Left lung (tissue), 10 donors: ENCODE data around the gene GPC3. TPM values are rescaled to one million over a fixed set of nuclear protein-coding genes. Genes with fewer than 3 reads are reported as not detected.

ENCODE experiments used
- ATAC-seq: fragments of 200-7000 bp; cut with Tn5 transposase; one replicate; pipeline ENCODE4 v1.9.1; 2020; ENCODE audit warnings: moderate library complexity
- DNase-seq, 4 donors: peaks; one replicate each; pipeline ENCODE4 v3.0.0-alpha.2; 2013 to 2020
- H3K27ac ChIP-seq, 2 donors: fragments of 200-600 bp; sonication (generic) in 1 of 2; one replicate each; pipeline versions ENCODE4 v1.5.0 to v1.8.0; 2020 to 2021
- H3K27me3 ChIP-seq, 2 donors: fragments of 200-600 bp; sonication (generic) in 1 of 2; one replicate each; pipeline versions ENCODE4 v1.5.0 to v1.8.0; 2020 to 2021
- H3K36me3 ChIP-seq, 2 donors: fragments of 200-600 bp; sonication (generic) in 1 of 2; one replicate each; pipeline versions ENCODE4 v1.5.0 to v1.8.0; 2020 to 2021
- H3K4me1 ChIP-seq, 2 donors: fragments of 200-600 bp; one replicate each; pipeline ENCODE4 v1.8.0; 2021
- H3K4me3 ChIP-seq, 2 donors: fragments of 200-600 bp; sonication (generic) in 1 of 2; one replicate each; pipeline versions ENCODE4 v1.5.0 to v1.8.0; 2020 to 2021; ENCODE audit warnings: mild to moderate bottlenecking in 1 of 2
- H3K9me3 ChIP-seq, 2 donors: fragments of 200-600 bp; sonication (generic) in 1 of 2; one replicate each; pipeline versions ENCODE4 v1.5.0 to v1.8.0; 2020 to 2021
- CTCF ChIP-seq, 2 donors: fragments of 200-600 bp; sonication (generic) in 1 of 2; IDR thresholded peaks; one replicate each; pipeline versions ENCODE4 v1.5.0 to v1.8.0; 2021; ENCODE audit warnings: antibody characterized with exemption in 2 of 2
- intact Hi-C, 2 donors: fragments of 100-400 bp; cut with DNase I; formaldehyde crosslinking; loops; one replicate each; pipeline versions ENCODE4 v1.11.2 to v1.14.2; 2022
- polyA plus RNA-seq, 6 donors: library from polyadenylated mRNA; unstranded; fragments of 120-200 nt; gene quantifications; one replicate each; pipeline ENCODE4 v1.2.1, GENCODE V29; 2013; ENCODE audit not compliant: insufficient read length in 6 of 6
- total RNA-seq, 2 donors: library from RNA; stranded (reverse); fragmentation: NEBNext Ultra II Directional; extraction: Animal tissue kit (Norgen Biotek cat#: 25700); gene quantifications; one replicate each; pipeline ENCODE4 v1.2.1, GENCODE V29; 2021
- donor health status: DM: no; HTN: yes; CAD: no.
- donor health status: DM: no; HTN: no; CAD: no.

GPC3 gene
- total and polyA plus RNA-seq, 8 donors: 42.1 to 581 (median 448) TPM

- H3K4me1 ChIP-seq: peaks cover 8 to 15% of the 10 kb centered on the region in 2 donors
- H3K27ac ChIP-seq: no peak overlapping the region
- no peak for TF ChIP-seq CTCF (IDR thresholded peaks at IDR 0.05)
- H3K27me3 ChIP-seq: no peaks in the 10 kb centered on the region
- no peak for DNase-seq
- H3K4me3 ChIP-seq: no peak overlapping the region
- intact Hi-C loops: no loop called here
- no peaks in the 10 kb centered on the region for H3K9me3 ChIP-seq
- ATAC-seq: no peak
- H3K36me3 ChIP-seq: no peaks in the 10 kb centered on the region
These were observed 373.7 kb downstream of the GPC3 start for GRCh38 chrX:133611676-133612075.

- Histone ChIP-seq H3K4me1 (peaks cover 8 to 15% of the 10 kb centered on the region in 2 donors), H3K4me3 (no peak overlapping the region), H3K9me3 (no peaks in the 10 kb centered on the region), H3K27me3 (no peaks in the 10 kb centered on the region), H3K36me3 (no peaks in the 10 kb centered on the region), H3K27ac (no peak overlapping the region)
- ATAC-seq (peak; percentile 49), DNase-seq (no peak)
- no peak for TF ChIP-seq CTCF (IDR thresholded peaks at IDR 0.05)
- intact Hi-C loops: no loop called here
These were observed 375.3 kb downstream of the GPC3 start for GRCh38 chrX:133610056-133610455.

GRCh38 chrX:133609166-133609565 is 376.2 kb downstream of the GPC3 start:
- intact Hi-C loops: no loop called here
- H3K36me3 ChIP-seq: no peaks in the 10 kb centered on the region
- H3K9me3 ChIP-seq: no peaks in the 10 kb centered on the region
- ATAC-seq: peak; percentile 80
- TF ChIP-seq CTCF (IDR thresholded peaks at IDR 0.05): no peak
- no peaks in the 10 kb centered on the region for H3K27me3 ChIP-seq
- DNase-seq: peak in 1 of 4 donors; percentile 24
- peaks cover 8 to 15% of the 10 kb centered on the region in 2 donors for H3K4me1 ChIP-seq
- no peak overlapping the region for H3K4me3 ChIP-seq
- peak overlapping the region; percentile 13 to 18 for H3K27ac ChIP-seq

- no peaks in the 10 kb centered on the region for H3K36me3 ChIP-seq
- ATAC-seq (peak; percentile 14), DNase-seq (no peak)
- H3K4me1 ChIP-seq: peaks cover 8 to 15% of the 10 kb centered on the region in 2 donors
- intact Hi-C loops: no loop called here
- H3K9me3 ChIP-seq: no peaks in the 10 kb centered on the region
- peak overlapping the region; percentile 13 to 18 for H3K27ac ChIP-seq
- H3K27me3 ChIP-seq: no peaks in the 10 kb centered on the region
- H3K4me3 ChIP-seq: no peak overlapping the region
- no peak for TF ChIP-seq CTCF (IDR thresholded peaks at IDR 0.05)
These were observed 377.0 kb downstream of the GPC3 start for GRCh38 chrX:133608406-133608805.

GRCh38 chrX:133607419-133608348 is 377.7 kb downstream of the GPC3 start:
- H3K9me3 ChIP-seq: no peaks in the 10 kb centered on the region
- H3K27ac ChIP-seq: peak overlapping the region; percentile 13 to 18
- H3K27me3 ChIP-seq: no peaks in the 10 kb centered on the region
- H3K4me3 ChIP-seq: no peak overlapping the region
- TF ChIP-seq CTCF (IDR thresholded peaks at IDR 0.05): no peak
- no peaks in the 10 kb centered on the region for H3K36me3 ChIP-seq
- intact Hi-C loops: no loop called here
- peaks cover 8 to 15% of the 10 kb centered on the region in 2 donors for H3K4me1 ChIP-seq
- DNase-seq (no peak), ATAC-seq (peak; percentile 15)
